Right lobe of liver (tissue), 4 donors: ENCODE measurements around the gene PDZK1.
"Not testable (repeated sequence)": the region's sequence is repeated elsewhere in the genome, so short reads cannot be mapped to it uniquely, and the experiment has no call there.

Source experiments
- CTCF ChIP-seq, 4 donors: fragments of 200-600 bp in 3 of 4; fragments of 450-650 bp in 1 of 4; IDR thresholded peaks; one replicate each; pipeline versions ENCODE4 v1.5.1 to v1.8.0; 2016 to 2022; ENCODE audit warnings: antibody characterized with exemption in 4 of 4, mild to moderate bottlenecking in 2 of 4
- POLR2A ChIP-seq: fragments of 450-650 bp; IDR thresholded peaks from one replicate; pipeline ENCODE4 v1.6.1; 2017; ENCODE audit warnings: antibody characterized with exemption, mild to moderate bottlenecking
- donor health status: DM: no; HTN: no; CAD: no.
- donor health status: DM: no; HTN: no; CAD: no.
- donor health status: DM: no; HTN: yes; CAD: no.

GRCh38 chr1:145641886-145642285 is 65.3 kb downstream of the PDZK1 start:
- TF ChIP-seq CTCF (IDR thresholded peaks at IDR 0.05); POLR2A: not testable (repeated sequence)
